HUES6 (cell line): ENCODE results near the gene SCAI.
"Not testable (repeated sequence)": the region's sequence is repeated elsewhere in the genome, so short reads cannot be mapped to it uniquely, and the experiment has no call there.

Experiments
- H3K27ac ChIP-seq: 2 replicates; pipeline ENCODE4 v1.7.0; 2013; ENCODE audit warnings: low read depth, mild to moderate bottlenecking, low read length, inconsistent platforms
- H3K27me3 ChIP-seq: 2 replicates; pipeline ENCODE4 v1.6.1; 2013; ENCODE audit warnings: low read length; ENCODE audit not compliant: control insufficient read depth, insufficient read depth
- H3K36me3 ChIP-seq: 2 replicates; pipeline ENCODE4 v1.6.1; 2013; ENCODE audit warnings: low read length; ENCODE audit not compliant: control insufficient read depth, insufficient read depth
- H3K4me1 ChIP-seq: 2 replicates; pipeline ENCODE4 v1.6.1; 2013; ENCODE audit warnings: low read length; ENCODE audit not compliant: control insufficient read depth, insufficient read depth
- H3K4me3 ChIP-seq: 2 replicates; pipeline ENCODE4 v1.5.1; 2013; ENCODE audit warnings: low read depth, low read length
- H3K9ac ChIP-seq: one replicate; pipeline ENCODE4 v1.6.1; 2013; ENCODE audit warnings: mild to moderate bottlenecking, low read length
- H3K9me3 ChIP-seq: 2 replicates; pipeline ENCODE4 v1.6.1; 2013; ENCODE audit warnings: low read depth, low read length; ENCODE audit not compliant: control insufficient read depth, insufficient read depth

SCAI gene

DNA sequence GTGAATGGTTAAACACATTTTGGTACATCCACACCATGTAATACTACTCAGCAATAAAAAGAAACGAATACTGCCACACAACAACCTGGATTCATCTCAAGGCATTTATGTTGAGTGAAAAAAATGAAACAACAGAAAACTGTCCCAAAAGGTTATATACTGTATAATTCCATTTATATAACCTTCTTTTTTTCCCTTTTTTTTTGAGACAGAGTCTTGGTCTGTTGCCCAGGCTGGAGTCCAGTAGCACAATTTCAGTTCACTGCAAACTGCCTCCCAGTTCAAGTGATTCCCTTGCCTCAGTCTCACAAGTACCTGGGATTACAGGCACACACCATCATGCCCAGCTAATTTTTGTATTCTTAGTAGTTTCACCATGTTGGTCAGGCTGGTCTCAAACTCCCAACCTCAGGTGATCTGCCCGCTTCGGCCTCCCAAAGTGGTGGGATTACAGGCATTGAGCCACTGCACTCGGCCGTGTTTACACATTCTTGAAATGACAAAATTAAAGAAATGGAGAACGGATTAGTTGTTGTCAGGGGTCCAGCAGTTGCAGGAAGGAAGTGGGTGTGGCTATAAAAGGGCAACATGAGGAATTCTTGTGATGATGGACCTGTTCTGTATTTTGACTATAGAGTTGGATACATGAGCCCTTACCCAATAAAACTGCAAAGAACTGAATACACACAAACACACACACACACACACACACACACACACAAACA, 28.9 kb upstream of the SCAI start:
- Histone ChIP-seq H3K4me3 (no peak overlapping the region), H3K27ac (no peak overlapping the region), H3K36me3 (peaks cover 14% of the 10 kb centered on the region), H3K27me3 (no peaks in the 10 kb centered on the region), H3K9ac (no peak overlapping the region), H3K9me3 (no peaks in the 10 kb centered on the region), H3K4me1 (no peaks in the 10 kb centered on the region)

DNA sequence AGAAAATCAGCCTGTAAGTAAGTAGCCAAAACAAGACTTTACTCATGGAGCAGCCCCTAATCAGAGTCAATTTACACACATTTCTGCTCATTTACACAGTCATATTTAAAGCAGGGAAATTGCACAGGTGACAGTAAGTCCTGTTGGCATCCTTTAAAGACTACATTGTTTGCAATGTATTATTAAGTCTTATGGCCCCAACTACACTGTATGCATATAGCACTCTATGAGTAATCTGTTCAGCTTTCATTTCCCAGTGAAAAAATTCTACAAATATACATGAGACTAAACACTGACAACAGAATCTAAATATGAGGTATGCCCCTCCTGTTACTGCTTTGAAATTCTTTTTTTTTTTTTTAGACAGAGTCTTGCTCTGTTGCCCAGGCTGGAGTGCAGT, 26.6 kb upstream of the SCAI start:
- Histone ChIP-seq H3K4me1 (no peaks in the 10 kb centered on the region), H3K27ac (no peak overlapping the region), H3K9me3 (no peaks in the 10 kb centered on the region), H3K4me3 (no peak overlapping the region), H3K27me3 (no peaks in the 10 kb centered on the region), H3K36me3 (peaks cover 14% of the 10 kb centered on the region), H3K9ac (no peak overlapping the region)

DNA sequence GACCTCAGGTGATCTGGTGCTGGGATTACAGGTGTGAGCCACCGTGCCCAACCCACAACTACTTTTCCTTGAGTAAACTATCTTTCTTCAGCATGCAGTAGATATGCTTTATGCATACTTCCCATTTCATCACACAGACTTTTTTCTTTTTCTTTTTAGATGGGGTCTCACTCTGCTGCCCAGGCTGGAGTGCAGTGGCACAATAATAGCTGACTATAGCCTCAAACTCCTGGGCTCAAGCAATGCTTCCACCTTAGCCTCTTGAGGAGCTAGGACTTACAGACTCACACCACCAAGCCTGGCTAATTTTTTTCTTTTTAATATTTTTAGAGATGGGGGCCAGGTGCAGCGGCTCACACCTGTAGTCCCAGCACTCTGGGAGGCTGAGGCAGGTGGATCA, 23.4 kb upstream of the SCAI start:
- Histone ChIP-seq H3K27me3 (no peaks in the 10 kb centered on the region), H3K9me3 (no peaks in the 10 kb centered on the region), H3K36me3 (peaks cover 14% of the 10 kb centered on the region), H3K9ac (no peak overlapping the region), H3K4me1 (no peaks in the 10 kb centered on the region), H3K27ac (no peak overlapping the region), H3K4me3 (no peak overlapping the region)

DNA sequence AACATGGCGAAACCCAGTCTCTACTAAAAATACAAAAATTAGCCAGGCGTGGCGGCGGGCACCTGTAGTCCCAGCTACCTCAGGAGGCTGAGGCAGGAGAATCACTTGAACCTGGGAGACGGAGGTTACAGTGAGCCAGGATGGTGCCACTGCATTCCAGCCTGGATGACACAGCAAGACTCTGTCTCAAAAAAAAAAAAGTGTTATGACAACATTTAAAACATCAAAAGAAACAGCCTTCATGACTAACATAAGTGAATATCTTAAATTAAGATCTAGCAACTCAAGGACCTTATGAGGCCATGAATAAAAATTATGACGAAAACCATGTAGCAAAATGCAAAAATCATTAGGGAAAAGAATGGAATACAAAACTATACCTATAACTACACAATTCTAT, 19.6 kb upstream of the SCAI start:
- not testable (repeated sequence) for H3K4me1 ChIP-seq

DNA sequence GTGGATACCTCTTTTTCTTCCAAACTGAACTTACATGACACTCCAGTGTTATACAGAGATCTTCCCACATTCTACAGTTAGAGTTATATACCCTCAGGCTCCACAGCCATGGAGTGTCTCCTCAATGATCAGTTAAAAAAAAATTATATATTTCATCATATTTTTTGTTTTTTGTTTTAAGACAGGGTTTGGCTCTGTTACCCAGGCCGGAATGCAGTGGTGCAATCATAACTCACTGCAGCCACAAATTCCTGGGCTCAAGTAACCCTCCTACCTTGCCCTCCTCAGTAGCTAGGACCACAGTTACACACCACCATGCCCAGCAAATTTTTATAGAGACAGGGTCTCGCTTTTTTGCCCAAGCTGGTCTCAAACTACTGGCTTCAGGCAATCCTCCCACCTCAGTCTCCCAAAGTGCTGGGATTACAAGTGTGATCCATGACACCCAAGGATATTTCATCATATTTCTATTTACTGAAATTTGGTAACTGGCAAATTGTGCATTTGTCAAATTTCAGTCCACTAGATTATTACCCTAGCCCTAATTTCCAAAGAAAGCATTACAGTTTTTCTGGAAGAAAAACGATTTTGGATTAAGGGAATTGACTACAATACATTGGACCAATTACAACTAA, 18.1 kb upstream of the SCAI start:
- no peak overlapping the region for H3K4me3 ChIP-seq
- no peaks in the 10 kb centered on the region for H3K9me3 ChIP-seq
- H3K27ac ChIP-seq: no peak overlapping the region
- peaks cover 13% of the 10 kb centered on the region; the same call in 1 of the 2 replicates for H3K36me3 ChIP-seq
- no peak overlapping the region for H3K9ac ChIP-seq
- no peaks in the 10 kb centered on the region for H3K27me3 ChIP-seq
- H3K4me1 ChIP-seq: no peaks in the 10 kb centered on the region

More for the DNA sequence above, 19.6 kb upstream of the SCAI start:
- not testable (repeated sequence) for H3K27ac ChIP-seq, H3K36me3 ChIP-seq, H3K9me3 ChIP-seq, H3K27me3 ChIP-seq, H3K9ac ChIP-seq, H3K4me3 ChIP-seq

DNA sequence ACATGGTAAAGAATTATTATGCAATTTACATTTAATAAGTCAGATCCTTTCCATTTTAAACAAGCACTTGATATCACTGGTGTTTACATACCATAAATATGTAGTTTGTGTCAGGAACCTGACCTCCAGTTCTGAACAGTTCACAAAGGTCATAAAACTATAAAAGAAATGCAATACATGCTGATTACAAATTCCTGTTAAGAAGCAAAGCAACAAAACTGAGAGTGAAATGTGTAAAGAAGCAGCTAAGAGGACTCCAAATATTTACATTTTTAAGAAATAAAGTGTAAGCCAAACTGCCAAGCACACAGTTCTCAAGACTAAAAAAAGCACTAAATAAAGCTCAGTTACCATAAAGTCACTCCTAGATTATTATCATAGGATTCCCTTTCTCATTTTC, 17.4 kb upstream of the SCAI start:
- H3K9ac ChIP-seq: no peak overlapping the region
- peaks cover 13% of the 10 kb centered on the region; the same call in 1 of the 2 replicates for H3K36me3 ChIP-seq
- H3K4me3 ChIP-seq: no peak overlapping the region
- no peaks in the 10 kb centered on the region for H3K9me3 ChIP-seq
- H3K27ac ChIP-seq: no peak overlapping the region
- no peaks in the 10 kb centered on the region for H3K27me3 ChIP-seq
- H3K4me1 ChIP-seq: no peaks in the 10 kb centered on the region

DNA sequence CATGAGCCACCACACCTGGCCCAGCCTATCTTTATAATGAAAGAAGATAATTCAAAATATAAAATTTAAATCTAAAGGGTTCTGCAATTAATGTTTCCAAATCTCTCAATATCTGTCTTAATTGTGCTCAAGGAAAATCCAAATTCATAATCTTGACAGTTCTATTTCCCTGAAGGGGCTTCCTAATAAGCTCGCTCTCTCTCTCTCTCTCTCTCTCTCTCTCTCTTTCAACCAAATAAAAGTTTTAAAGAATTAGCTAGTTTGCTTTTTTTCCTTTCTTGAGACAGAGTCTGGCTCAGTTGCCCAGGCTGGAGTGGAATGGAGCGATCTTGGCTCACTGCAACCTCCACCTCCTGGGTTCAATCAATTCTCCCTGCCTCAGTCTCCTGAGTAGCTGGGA, 13.2 kb upstream of the SCAI start:
- Histone ChIP-seq H3K4me1 (no peaks in the 10 kb centered on the region; the same call in 1 of the 2 replicates), H3K9me3 (no peaks in the 10 kb centered on the region), H3K9ac (no peak overlapping the region), H3K27ac (no peak overlapping the region), H3K36me3 (peaks cover 46% of the 10 kb centered on the region), H3K4me3 (no peak overlapping the region), H3K27me3 (no peaks in the 10 kb centered on the region)

DNA sequence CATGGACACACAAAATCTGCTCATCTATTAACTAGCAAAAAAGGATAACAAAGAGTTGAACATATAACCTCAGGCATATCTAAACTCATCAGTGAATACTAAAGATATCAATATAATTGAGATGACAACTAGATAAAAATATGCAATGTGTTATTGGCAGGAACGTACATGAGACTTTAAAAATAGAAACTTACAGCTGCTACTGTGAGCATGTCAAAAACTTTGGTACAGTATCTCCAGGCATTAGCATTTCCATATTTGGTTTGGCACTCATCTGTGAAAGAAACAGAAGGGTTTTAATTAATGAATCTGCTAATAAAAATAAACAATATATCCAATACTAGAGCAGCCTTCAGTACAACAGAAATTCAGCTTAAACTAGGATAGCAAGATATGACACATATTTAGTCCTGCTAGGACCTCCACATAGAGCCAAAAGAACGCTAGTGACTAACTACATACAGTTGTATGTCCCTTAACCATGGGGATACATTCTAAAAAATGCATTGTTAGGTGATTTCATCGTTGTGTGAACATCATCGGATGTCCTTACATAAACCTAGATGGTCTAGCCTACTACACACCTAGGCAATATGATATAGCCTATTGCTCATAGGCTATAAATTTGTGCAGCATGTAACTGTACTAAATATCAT, 10.5 kb upstream of the SCAI start:
- Histone ChIP-seq H3K9me3 (no peaks in the 10 kb centered on the region), H3K36me3 (peaks cover 67% of the 10 kb centered on the region), H3K4me3 (no peak overlapping the region), H3K27me3 (no peaks in the 10 kb centered on the region), H3K9ac (no peak overlapping the region), H3K27ac (no peak overlapping the region), H3K4me1 (no peaks in the 10 kb centered on the region; the same call in 1 of the 2 replicates)

DNA sequence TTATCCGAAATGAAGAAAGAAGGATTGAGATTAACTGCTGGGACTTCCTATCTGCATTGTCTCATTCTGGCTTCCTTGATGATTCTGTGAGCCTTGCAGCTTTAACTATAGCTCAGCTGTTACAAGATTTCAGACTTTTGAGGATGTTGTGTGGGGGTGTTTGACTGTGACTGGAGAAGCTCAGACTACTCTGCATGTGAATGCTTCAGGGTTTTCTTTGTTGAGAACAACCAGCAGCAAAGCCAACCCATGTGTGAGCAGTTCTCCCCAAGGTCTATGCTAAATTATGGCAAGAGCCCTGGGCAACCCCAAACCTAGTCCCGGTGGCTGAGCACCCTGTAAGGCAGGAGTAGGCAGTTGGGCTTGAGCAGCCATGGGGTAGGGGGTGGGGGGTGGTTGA, 8.4 kb upstream of the SCAI start:
- Histone ChIP-seq H3K4me3 (no peak overlapping the region), H3K9ac (no peak overlapping the region), H3K4me1 (no peaks in the 10 kb centered on the region; the same call in 1 of the 2 replicates), H3K9me3 (no peaks in the 10 kb centered on the region), H3K36me3 (peaks cover 58% of the 10 kb centered on the region), H3K27ac (no peak overlapping the region), H3K27me3 (no peaks in the 10 kb centered on the region)

DNA sequence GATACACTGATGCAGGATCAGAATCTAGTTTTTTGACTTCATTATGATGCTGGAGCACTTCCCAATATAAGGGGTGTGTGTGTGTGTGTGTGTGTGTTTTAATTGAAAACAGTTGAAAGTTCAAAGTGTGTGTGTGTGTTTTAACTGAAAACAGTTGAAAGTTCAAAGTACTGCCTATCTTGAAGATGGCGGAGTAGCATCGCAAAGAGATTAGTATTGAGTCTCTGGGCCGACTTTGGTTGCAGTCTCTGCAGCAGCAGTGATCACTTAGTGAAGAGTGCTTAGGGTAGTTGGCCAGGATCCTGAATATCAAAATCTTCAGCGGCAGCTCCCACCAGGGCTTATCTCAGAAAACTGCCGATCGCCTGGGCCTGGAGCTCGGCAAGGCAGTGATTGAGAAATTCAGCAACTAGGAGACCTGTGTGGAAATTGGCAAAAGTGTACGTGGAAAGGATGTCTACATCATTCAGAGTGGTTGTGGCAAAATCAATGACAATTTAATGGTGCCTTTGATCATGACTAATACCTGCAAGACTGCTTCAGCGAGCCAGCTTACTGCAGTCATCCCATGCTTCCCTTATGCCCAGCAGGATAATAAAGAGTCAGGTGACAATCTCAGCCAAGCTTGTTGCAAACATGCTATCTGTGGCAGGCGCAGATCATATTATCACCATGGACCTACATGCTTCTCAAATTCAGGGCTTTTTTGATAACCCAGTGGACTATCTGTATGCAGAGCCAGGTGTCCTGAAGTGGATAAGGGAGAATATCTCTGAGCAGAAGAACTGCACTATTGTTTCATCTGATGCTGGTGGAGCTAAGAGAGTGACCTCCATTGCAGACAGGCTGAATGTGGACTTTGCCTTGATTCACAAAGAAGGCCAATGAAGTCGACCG, 7.3 kb upstream of the SCAI start:
- H3K4me1 ChIP-seq: no peaks in the 10 kb centered on the region; the same call in 1 of the 2 replicates
- H3K9me3 ChIP-seq: no peaks in the 10 kb centered on the region
- H3K9ac ChIP-seq: no peak overlapping the region
- no peak overlapping the region for H3K27ac ChIP-seq
- no peak overlapping the region for H3K4me3 ChIP-seq
- no peaks in the 10 kb centered on the region for H3K27me3 ChIP-seq
- H3K36me3 ChIP-seq: peaks cover 58% of the 10 kb centered on the region
